ENCODE measurements around the gene PHACTR3.

GRCh38 chr20:59871096-59871495, 266.8 kb downstream of the PHACTR3 start:
- no peak for TF ChIP-seq CTCF (IDR thresholded peaks at IDR 0.05; ENCODE audit: low read length)
- TF ChIP-seq EZH2 (IDR thresholded peaks at IDR 0.05; ENCODE audit: borderline replicate concordance, low read length): no peak

Measured in OCI-LY1 (cell line).